Neural crest cell (in vitro differentiated cells): ENCODE results near the gene ZNF540. TPM values are rescaled to one million over a fixed set of nuclear protein-coding genes. Genes with fewer than 3 reads are reported as not detected.
A peak's percentile ranks its signal among the peaks of the same experiment; 100 is the strongest.

Experiments used
- DNase-seq: peaks from one replicate; pipeline ENCODE4 v3.0.0; 2021; ENCODE audit warnings: low read depth, mixed read lengths, low spot score
- H3K27ac Mint-ChIP-seq: one replicate; pipeline ENCODE4 v1.8.0; 2021; ENCODE audit warnings: mild to moderate bottlenecking, mixed read lengths; ENCODE audit not compliant: unreplicated experiment
- H3K27me3 Mint-ChIP-seq: 2 replicates; pipeline ENCODE4 v1.8.0; 2021; ENCODE audit warnings: low read depth, mild to moderate bottlenecking, mixed read lengths
- H3K36me3 Mint-ChIP-seq: 2 replicates; pipeline ENCODE4 v1.8.0; 2021; ENCODE audit warnings: low read depth, mild to moderate bottlenecking, mixed read lengths
- H3K4me1 Mint-ChIP-seq: 2 replicates; pipeline ENCODE4 v1.8.0; 2021; ENCODE audit warnings: mixed read lengths
- H3K4me3 Mint-ChIP-seq: one replicate; pipeline ENCODE4 v1.8.0; 2021; ENCODE audit warnings: mild to moderate bottlenecking, mixed read lengths
- H3K9me3 Mint-ChIP-seq: 2 replicates; pipeline ENCODE4 v1.8.0; 2021; ENCODE audit warnings: mixed read lengths
- total RNA-seq: library from RNA; stranded (reverse); gene quantifications from 2 replicates; pipeline ENCODE4 v1.2.1, GENCODE V29; 2021
- TF ChIP-seq, protein P1 (sequence below): fragments of 200-600 bp; sonication (generic); conservative IDR thresholded peaks from 2 replicates; pipeline ENCODE4 v1.5.0; 2021; ENCODE audit warnings: antibody characterized with exemption, mild to moderate bottlenecking

ZNF540 gene
- total RNA-seq, 1 donor from 2014 or later, result 1.3 TPM

DNA sequence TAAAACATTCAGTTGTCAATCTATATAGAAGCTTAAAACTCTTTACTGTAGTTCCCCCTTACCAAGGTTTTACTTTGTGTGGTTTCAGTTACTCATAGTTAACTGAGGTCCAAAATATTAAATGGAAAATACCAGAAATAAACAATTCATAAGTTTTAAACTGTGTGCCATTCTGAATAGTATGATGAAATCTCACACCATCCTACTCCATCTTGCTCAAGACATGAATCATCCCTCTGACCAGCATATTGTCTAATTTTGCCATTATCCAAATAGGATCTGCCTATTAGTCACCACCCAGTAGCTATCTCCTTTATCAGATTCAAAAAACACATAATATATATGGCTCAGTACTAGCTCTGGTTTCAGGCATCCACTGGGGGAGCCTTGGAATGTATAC, 22.5 kb upstream of the ZNF540 start:
- Mint-ChIP-seq H3K4me3 (no peak overlapping the region), H3K4me1 (no peaks in the 10 kb centered on the region), H3K27ac (no peak overlapping the region), H3K9me3 (peaks cover 29% of the 10 kb centered on the region), H3K27me3 (no peaks in the 10 kb centered on the region), H3K36me3 (peaks cover 57% of the 10 kb centered on the region)
- TF ChIP-seq, protein P1, sequence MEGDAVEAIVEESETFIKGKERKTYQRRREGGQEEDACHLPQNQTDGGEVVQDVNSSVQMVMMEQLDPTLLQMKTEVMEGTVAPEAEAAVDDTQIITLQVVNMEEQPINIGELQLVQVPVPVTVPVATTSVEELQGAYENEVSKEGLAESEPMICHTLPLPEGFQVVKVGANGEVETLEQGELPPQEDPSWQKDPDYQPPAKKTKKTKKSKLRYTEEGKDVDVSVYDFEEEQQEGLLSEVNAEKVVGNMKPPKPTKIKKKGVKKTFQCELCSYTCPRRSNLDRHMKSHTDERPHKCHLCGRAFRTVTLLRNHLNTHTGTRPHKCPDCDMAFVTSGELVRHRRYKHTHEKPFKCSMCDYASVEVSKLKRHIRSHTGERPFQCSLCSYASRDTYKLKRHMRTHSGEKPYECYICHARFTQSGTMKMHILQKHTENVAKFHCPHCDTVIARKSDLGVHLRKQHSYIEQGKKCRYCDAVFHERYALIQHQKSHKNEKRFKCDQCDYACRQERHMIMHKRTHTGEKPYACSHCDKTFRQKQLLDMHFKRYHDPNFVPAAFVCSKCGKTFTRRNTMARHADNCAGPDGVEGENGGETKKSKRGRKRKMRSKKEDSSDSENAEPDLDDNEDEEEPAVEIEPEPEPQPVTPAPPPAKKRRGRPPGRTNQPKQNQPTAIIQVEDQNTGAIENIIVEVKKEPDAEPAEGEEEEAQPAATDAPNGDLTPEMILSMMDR, result no peak
- DNase-seq, result no peak

- Mint-ChIP-seq H3K27ac (no peak overlapping the region), H3K4me3 (no peak overlapping the region), H3K4me1 (no peaks in the 10 kb centered on the region), H3K36me3 (peaks cover 61% of the 10 kb centered on the region), H3K9me3 (peaks cover 33% of the 10 kb centered on the region), H3K27me3 (no peaks in the 10 kb centered on the region)
- TF ChIP-seq, protein P1, result no peak
- DNase-seq, result no peak
Observed at GRCh38 chr19:37583340-37583739, 11.3 kb upstream of the ZNF540 start.

DNA sequence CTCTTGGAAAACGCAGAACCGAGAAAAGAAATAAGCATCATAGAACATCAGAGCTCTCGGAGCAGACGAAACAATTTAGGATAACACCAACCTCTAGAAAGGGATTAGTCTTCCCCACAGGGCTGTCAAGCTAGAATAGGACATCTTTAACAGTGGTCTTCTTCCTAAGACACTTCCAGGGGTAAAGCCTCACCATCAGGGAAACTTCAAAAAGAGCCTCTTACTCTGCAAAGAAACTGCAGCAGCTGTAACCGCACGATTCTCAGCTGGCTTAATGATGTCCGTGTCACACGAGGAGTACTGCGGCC, 726 bp upstream of the ZNF540 start:
- Mint-ChIP-seq H3K4me3 (peak overlapping the region; percentile 96), H3K4me1 (peaks cover 25% of the 10 kb centered on the region)

GRCh38 chr19:37594982-37595382, 306 bp downstream of the ZNF540 start:
- H3K4me1 Mint-ChIP-seq, result peaks cover 25% of the 10 kb centered on the region
- H3K27me3 Mint-ChIP-seq, result peaks cover 14% of the 10 kb centered on the region
- peaks cover 7% of the 10 kb centered on the region for H3K9me3 Mint-ChIP-seq
- peak overlapping the region; percentile 81 for H3K27ac Mint-ChIP-seq
- H3K4me3 Mint-ChIP-seq, result peak overlapping the region; percentile 96
- peaks cover 17% of the 10 kb centered on the region for H3K36me3 Mint-ChIP-seq
- DNase-seq, result no peak
- TF ChIP-seq, protein P1, result no peak

More for the DNA sequence above, 726 bp upstream of the ZNF540 start:
- Mint-ChIP-seq H3K27me3 (peaks cover 14% of the 10 kb centered on the region), H3K9me3 (peaks cover 7% of the 10 kb centered on the region), H3K27ac (peak overlapping the region; percentile 81), H3K36me3 (peaks cover 20% of the 10 kb centered on the region)
- TF ChIP-seq, protein P1, result no peak
- DNase-seq, result peak; percentile 1

- Mint-ChIP-seq H3K4me1 (no peaks in the 10 kb centered on the region), H3K27ac (no peak overlapping the region), H3K4me3 (no peak overlapping the region), H3K9me3 (peaks cover 28% of the 10 kb centered on the region), H3K27me3 (no peaks in the 10 kb centered on the region), H3K36me3 (peaks cover 66% of the 10 kb centered on the region)
- TF ChIP-seq, protein P1, result no peak
- DNase-seq, result no peak
Observed at GRCh38 chr19:37635076-37636056, 40.7 kb downstream of the ZNF540 start.
